ENCODE data around the gene KSR2. TPM values are rescaled to one million over a fixed set of nuclear protein-coding genes. Genes with fewer than 3 reads are reported as not detected.

Gene KSR2
- total and polyA plus RNA-seq, 7 donors: under 0.01 to 1.1 (median 0.41) TPM

GRCh38 chr12:117583677-117584225 is 385.0 kb downstream of the KSR2 start:
- H3K4me3 ChIP-seq: no peak overlapping the region
- H3K27ac ChIP-seq: no peak overlapping the region
- 35 to 67% methylated on average over 12 of the region's 12 CpGs for WGBS, 2 donors

GRCh38 chr12:117583092-117583491 is 385.7 kb downstream of the KSR2 start:
- Histone ChIP-seq H3K27ac (no peak overlapping the region), H3K36me3 (no peaks in the 10 kb centered on the region), H3K4me3 (no peak overlapping the region), H3K9me3 (no peaks in the 10 kb centered on the region), H3K27me3 (peaks cover 0 to 4% (median 3%) of the 10 kb centered on the region in 3 donors), H3K4me1 (peaks cover 0 to 19% (median 4%) of the 10 kb centered on the region in 4 donors)
- TF ChIP-seq POLR2AphosphoS5 (IDR thresholded peaks at IDR 0.05) (no peak), POLR2A (IDR thresholded peaks at IDR 0.05) (no peak), EP300 (IDR thresholded peaks at IDR 0.05) (no peak), CTCF (IDR thresholded peaks at IDR 0.05) (no peak)
- 86 to 91% methylated on average over 2 of the region's 2 CpGs for WGBS, 2 donors
- DNase-seq: no peak
- intact Hi-C loops (cut with DNase I): loop anchor here (10.0 kb wide), 1 partner anchor 368 kb away; no protein-coding TSS in a partner anchor

More at GRCh38 chr12:117583677-117584225, 385.0 kb downstream of the KSR2 start:
- no peak for DNase-seq
- H3K4me1 ChIP-seq: peaks cover 0 to 19% (median 4%) of the 10 kb centered on the region in 4 donors
- no peaks in the 10 kb centered on the region for H3K36me3 ChIP-seq
- peaks cover 0 to 5% (median 4%) of the 10 kb centered on the region in 3 donors for H3K27me3 ChIP-seq
- TF ChIP-seq POLR2AphosphoS5 (IDR thresholded peaks at IDR 0.05) (no peak), CTCF (IDR thresholded peaks at IDR 0.05) (no peak), EP300 (IDR thresholded peaks at IDR 0.05) (no peak), POLR2A (IDR thresholded peaks at IDR 0.05) (no peak)
- intact Hi-C loops (cut with DNase I): loop anchor here (10.0 kb wide), 1 partner anchor 369 kb away; no protein-coding TSS in a partner anchor
- no peaks in the 10 kb centered on the region for H3K9me3 ChIP-seq

- H3K4me1 ChIP-seq: peaks cover 0 to 19% (median 4%) of the 10 kb centered on the region in 4 donors
- no peak overlapping the region for H3K4me3 ChIP-seq
- no peaks in the 10 kb centered on the region for H3K9me3 ChIP-seq
- no peaks in the 10 kb centered on the region for H3K36me3 ChIP-seq
- no peak for TF ChIP-seq POLR2AphosphoS5 (IDR thresholded peaks at IDR 0.05)
- no peak for TF ChIP-seq CTCF (IDR thresholded peaks at IDR 0.05)
- no peak for TF ChIP-seq EP300 (IDR thresholded peaks at IDR 0.05)
- TF ChIP-seq POLR2A (IDR thresholded peaks at IDR 0.05): no peak
- intact Hi-C loops (cut with DNase I): loop anchor here (10.0 kb wide), 1 partner anchor 367 kb away; no protein-coding TSS in a partner anchor
- no peak for DNase-seq
- H3K27me3 ChIP-seq: peaks cover 0 to 4% (median 0%) of the 10 kb centered on the region in 3 donors
- 79 to 84% methylated on average over 10 of the region's 10 CpGs for WGBS, 2 donors
- H3K27ac ChIP-seq: no peak overlapping the region
Measured at GRCh38 chr12:117582135-117582784, 386.5 kb downstream of the KSR2 start.

- TF ChIP-seq POLR2A (IDR thresholded peaks at IDR 0.05): no peak
- no peak for TF ChIP-seq CTCF (IDR thresholded peaks at IDR 0.05)
- no peak for TF ChIP-seq POLR2AphosphoS5 (IDR thresholded peaks at IDR 0.05)
- TF ChIP-seq EP300 (IDR thresholded peaks at IDR 0.05): no peak
- Histone ChIP-seq H3K4me1 (peaks cover 0 to 19% (median 4%) of the 10 kb centered on the region in 4 donors), H3K9me3 (no peaks in the 10 kb centered on the region), H3K4me3 (no peak overlapping the region), H3K36me3 (no peaks in the 10 kb centered on the region), H3K27me3 (peaks cover 0 to 4% (median 0%) of the 10 kb centered on the region in 3 donors), H3K27ac (no peak overlapping the region)
- intact Hi-C loops (cut with DNase I): loop anchor here (10.0 kb wide), 1 partner anchor 366 kb away; no protein-coding TSS in a partner anchor
- DNase-seq: peak; percentile 61
- 21 to 30% methylated on average over 8 of the region's 8 CpGs for WGBS, 2 donors
Measured at GRCh38 chr12:117580718-117581062, 388.1 kb downstream of the KSR2 start.
